GM12801 (cell line): ENCODE data around the gene GADL1.

Source experiments
- CTCF ChIP-seq: IDR thresholded peaks from one replicate; pipeline ENCODE4 v1.5.1; 2011; ENCODE audit warnings: control low read depth; ENCODE audit not compliant: insufficient read length; ENCODE audit errors: extremely low read depth

Gene GADL1

GRCh38 chr3:30724863-30725262 lies 169.6 kb downstream of the GADL1 start:
- TF ChIP-seq CTCF = no peak

DNA sequence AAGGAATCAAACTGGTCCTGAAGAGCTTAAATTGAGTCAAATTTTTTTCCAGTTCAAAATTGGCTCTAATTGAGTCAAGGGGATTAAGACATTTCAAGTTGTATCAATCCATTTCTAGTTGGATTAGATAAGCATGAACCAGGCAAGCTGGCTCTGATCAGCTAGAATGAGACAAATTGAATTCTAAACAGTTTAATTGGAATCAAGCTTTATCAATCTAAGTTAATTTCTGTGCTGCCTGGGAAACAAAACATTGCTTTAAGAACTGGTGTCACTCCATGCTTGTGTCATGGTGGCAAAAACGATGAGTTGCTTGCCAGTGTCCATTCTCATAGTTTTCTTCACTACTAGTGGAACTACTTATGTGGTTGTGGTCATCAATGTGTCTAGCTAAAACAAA lies 171.2 kb downstream of the GADL1 start:
- TF ChIP-seq CTCF = no peak

- TF ChIP-seq CTCF = no peak
Measured at GRCh38 chr3:30721314-30721634, 173.2 kb downstream of the GADL1 start.

DNA sequence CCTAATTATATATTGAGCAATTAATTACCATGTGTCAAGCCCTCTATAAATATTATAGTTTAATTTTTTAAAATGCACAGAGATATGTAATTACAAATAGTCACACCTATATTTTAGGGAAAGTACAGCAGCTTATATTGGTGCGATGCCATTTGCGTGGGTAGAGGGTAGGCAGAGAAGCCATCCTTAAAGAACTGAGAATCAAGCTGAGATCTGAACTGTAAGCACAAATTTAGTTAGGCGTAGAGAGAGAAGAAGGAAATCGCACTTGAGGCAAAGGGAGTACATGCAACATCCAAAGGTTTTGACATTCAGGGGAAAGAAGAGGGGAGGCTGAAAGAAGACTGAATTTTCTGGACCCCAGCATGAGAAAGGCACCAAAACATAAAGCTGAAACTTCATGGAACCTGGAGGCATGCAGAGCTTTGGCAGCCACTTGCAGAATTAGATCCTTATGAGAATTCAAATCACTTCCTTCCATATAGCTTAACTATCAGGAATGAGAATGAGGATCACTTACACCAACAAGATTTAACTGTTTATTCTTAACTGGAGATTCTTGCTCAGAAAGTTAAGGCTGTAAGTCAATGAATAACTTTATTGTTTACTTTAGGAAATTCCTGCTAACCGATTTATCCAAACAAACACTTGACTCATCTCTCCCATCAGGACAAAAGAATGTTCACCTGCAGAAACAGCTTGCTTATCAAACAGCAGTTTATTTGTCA lies 173.7 kb downstream of the GADL1 start:
- no peak for TF ChIP-seq CTCF

GRCh38 chr3:30719536-30719935 lies 174.9 kb downstream of the GADL1 start:
- TF ChIP-seq CTCF = no peak

DNA sequence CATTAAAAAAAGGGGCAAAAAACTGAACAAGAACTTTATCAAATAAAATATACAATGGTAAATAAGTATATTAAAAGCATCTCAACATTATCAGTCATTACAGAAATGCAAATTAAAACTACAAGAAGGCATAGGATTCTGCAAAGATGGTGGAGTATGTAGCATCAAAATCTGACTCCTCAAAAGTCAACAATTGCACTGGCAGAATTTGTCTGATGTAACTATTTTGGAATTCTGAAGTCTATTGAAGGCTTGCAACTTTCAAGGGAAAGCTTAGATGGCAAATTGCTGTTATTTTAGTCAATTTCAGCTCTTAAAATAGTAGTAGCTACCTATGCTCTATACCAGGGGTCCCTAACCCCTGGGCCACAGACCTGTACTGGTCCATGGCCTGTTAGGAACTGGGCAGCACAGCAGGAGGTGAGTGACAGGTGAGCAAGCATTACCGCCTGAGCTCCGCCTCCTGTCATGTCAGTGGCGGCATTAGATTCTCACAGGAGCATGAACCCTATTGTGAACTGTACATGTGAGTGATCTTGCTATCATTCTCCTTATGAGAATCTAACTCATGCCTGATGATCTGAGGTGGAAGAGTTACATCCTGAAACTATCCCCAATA lies 180.5 kb downstream of the GADL1 start:
- no peak for TF ChIP-seq CTCF

GRCh38 chr3:30712991-30713390 lies 181.5 kb downstream of the GADL1 start:
- no peak for TF ChIP-seq CTCF
